ENCODE measurements around the gene PIAS1.
"Not testable (repeated sequence)": the region's sequence is repeated elsewhere in the genome, so short reads cannot be mapped to it uniquely, and the experiment has no call there.

Gene PIAS1

GRCh38 chr15:68207176-68207935 lies 153.2 kb downstream of the PIAS1 start:
- no peaks in the 10 kb centered on the region for H3K27me3 ChIP-seq (ENCODE audit: insufficient read depth, low read length)
- H3K9me3 ChIP-seq (ENCODE audit: insufficient read depth, low read depth, low read length): no peaks in the 10 kb centered on the region
- no peak overlapping the region for H3K9ac ChIP-seq (ENCODE audit: low read depth, low read length)
- no peak overlapping the region for H3K4me3 ChIP-seq (ENCODE audit: low read length)
- peaks cover 16% of the 10 kb centered on the region for H3K4me1 ChIP-seq (ENCODE audit: insufficient read depth, low read length)
- H3K27ac ChIP-seq (ENCODE audit: low read length): no peak overlapping the region
- peaks cover 9% of the 10 kb centered on the region; the same call in 1 of the 2 replicates for H3K36me3 ChIP-seq (ENCODE audit: insufficient read depth, low read depth, low read length)

- Histone ChIP-seq H3K36me3 (ENCODE audit: insufficient read depth, low read depth, low read length) (peaks cover 9% of the 10 kb centered on the region; the same call in 1 of the 2 replicates), H3K9me3 (ENCODE audit: insufficient read depth, low read depth, low read length) (no peaks in the 10 kb centered on the region), H3K4me3 (ENCODE audit: low read length) (no peak overlapping the region), H3K27me3 (ENCODE audit: insufficient read depth, low read length) (no peaks in the 10 kb centered on the region), H3K9ac (ENCODE audit: low read depth, low read length) (no peak overlapping the region), H3K27ac (ENCODE audit: low read length) (no peak overlapping the region), H3K4me1 (ENCODE audit: insufficient read depth, low read length) (peaks cover 16% of the 10 kb centered on the region)
Observed at GRCh38 chr15:68208136-68208535, 154.0 kb downstream of the PIAS1 start.

GRCh38 chr15:68208636-68209240 lies 154.6 kb downstream of the PIAS1 start:
- Histone ChIP-seq H3K27me3 (ENCODE audit: insufficient read depth, low read length) (no peaks in the 10 kb centered on the region), H3K4me3 (ENCODE audit: low read length) (no peak overlapping the region), H3K4me1 (ENCODE audit: insufficient read depth, low read length) (peaks cover 16% of the 10 kb centered on the region), H3K36me3 (ENCODE audit: insufficient read depth, low read depth, low read length) (peaks cover 9% of the 10 kb centered on the region; the same call in 1 of the 2 replicates), H3K27ac (ENCODE audit: low read length) (no peak overlapping the region), H3K9me3 (ENCODE audit: insufficient read depth, low read depth, low read length) (no peaks in the 10 kb centered on the region), H3K9ac (ENCODE audit: low read depth, low read length) (no peak overlapping the region)

GRCh38 chr15:68209272-68209671 lies 155.2 kb downstream of the PIAS1 start:
- no peak overlapping the region for H3K27ac ChIP-seq (ENCODE audit: low read length)
- no peaks in the 10 kb centered on the region for H3K27me3 ChIP-seq (ENCODE audit: insufficient read depth, low read length)
- peaks cover 16% of the 10 kb centered on the region for H3K4me1 ChIP-seq (ENCODE audit: insufficient read depth, low read length)
- no peak overlapping the region for H3K9ac ChIP-seq (ENCODE audit: low read depth, low read length)
- H3K9me3 ChIP-seq (ENCODE audit: insufficient read depth, low read depth, low read length): no peaks in the 10 kb centered on the region
- H3K4me3 ChIP-seq (ENCODE audit: low read length): no peak overlapping the region
- H3K36me3 ChIP-seq (ENCODE audit: insufficient read depth, low read depth, low read length): peaks cover 9% of the 10 kb centered on the region; the same call in 1 of the 2 replicates

- Histone ChIP-seq H3K27me3 (ENCODE audit: insufficient read depth, low read length) (no peaks in the 10 kb centered on the region), H3K9ac (ENCODE audit: low read depth, low read length) (no peak overlapping the region; the same call in 1 of the 2 replicates), H3K4me1 (ENCODE audit: insufficient read depth, low read length) (peaks cover 16% of the 10 kb centered on the region), H3K27ac (ENCODE audit: low read length) (no peak overlapping the region), H3K36me3 (ENCODE audit: insufficient read depth, low read depth, low read length) (peaks cover 9% of the 10 kb centered on the region; the same call in 1 of the 2 replicates), H3K4me3 (ENCODE audit: low read length) (no peak overlapping the region), H3K9me3 (ENCODE audit: insufficient read depth, low read depth, low read length) (no peaks in the 10 kb centered on the region)
Observed at GRCh38 chr15:68209735-68210408, 155.8 kb downstream of the PIAS1 start.

GRCh38 chr15:68210409-68210756 lies 156.3 kb downstream of the PIAS1 start:
- Histone ChIP-seq H3K27me3 (ENCODE audit: insufficient read depth, low read length) (no peaks in the 10 kb centered on the region), H3K4me3 (ENCODE audit: low read length) (no peak overlapping the region), H3K27ac (ENCODE audit: low read length) (no peak overlapping the region), H3K9ac (ENCODE audit: low read depth, low read length) (no peak overlapping the region; the same call in 1 of the 2 replicates), H3K9me3 (ENCODE audit: insufficient read depth, low read depth, low read length) (no peaks in the 10 kb centered on the region), H3K4me1 (ENCODE audit: insufficient read depth, low read length) (peaks cover 15% of the 10 kb centered on the region), H3K36me3 (ENCODE audit: insufficient read depth, low read depth, low read length) (peaks cover 9% of the 10 kb centered on the region; the same call in 1 of the 2 replicates)

- Histone ChIP-seq H3K4me3 (ENCODE audit: low read length) (no peak overlapping the region), H3K36me3 (ENCODE audit: insufficient read depth, low read depth, low read length) (peaks cover 11% of the 10 kb centered on the region; the same call in 1 of the 2 replicates), H3K27me3 (ENCODE audit: insufficient read depth, low read length) (no peaks in the 10 kb centered on the region), H3K9me3 (ENCODE audit: insufficient read depth, low read depth, low read length) (no peaks in the 10 kb centered on the region), H3K4me1 (ENCODE audit: insufficient read depth, low read length) (peaks cover 10% of the 10 kb centered on the region), H3K9ac (ENCODE audit: low read depth, low read length) (no peak overlapping the region; the same call in 1 of the 2 replicates), H3K27ac (ENCODE audit: low read length) (no peak overlapping the region)
Observed at GRCh38 chr15:68210821-68211655, 156.9 kb downstream of the PIAS1 start.

- Histone ChIP-seq H3K9me3 (ENCODE audit: insufficient read depth, low read depth, low read length) (no peaks in the 10 kb centered on the region), H3K36me3 (ENCODE audit: insufficient read depth, low read depth, low read length) (peaks cover 19% of the 10 kb centered on the region; the same call in 1 of the 2 replicates), H3K4me3 (ENCODE audit: low read length) (no peak overlapping the region), H3K27ac (ENCODE audit: low read length) (no peak overlapping the region), H3K27me3 (ENCODE audit: insufficient read depth, low read length) (no peaks in the 10 kb centered on the region), H3K9ac (ENCODE audit: low read depth, low read length) (no peak overlapping the region), H3K4me1 (ENCODE audit: insufficient read depth, low read length) (peaks cover 3% of the 10 kb centered on the region; the same call in 1 of the 2 replicates)
Observed at GRCh38 chr15:68211656-68212320, 157.7 kb downstream of the PIAS1 start.

GRCh38 chr15:68213491-68213845 lies 159.4 kb downstream of the PIAS1 start:
- not testable (repeated sequence) for H3K27ac ChIP-seq (ENCODE audit: low read length); H3K27me3 ChIP-seq (ENCODE audit: insufficient read depth, low read length); H3K9me3 ChIP-seq (ENCODE audit: insufficient read depth, low read depth, low read length); H3K4me1 ChIP-seq (ENCODE audit: insufficient read depth, low read length); H3K4me3 ChIP-seq (ENCODE audit: low read length); H3K9ac ChIP-seq (ENCODE audit: low read depth, low read length)
- peaks cover 31% of the 10 kb centered on the region for H3K36me3 ChIP-seq (ENCODE audit: insufficient read depth, low read depth, low read length)

GRCh38 chr15:68213991-68214837 lies 160.1 kb downstream of the PIAS1 start:
- H3K9me3 ChIP-seq (ENCODE audit: insufficient read depth, low read depth, low read length): no peaks in the 10 kb centered on the region
- H3K27ac ChIP-seq (ENCODE audit: low read length): no peak overlapping the region
- peaks cover 38% of the 10 kb centered on the region for H3K36me3 ChIP-seq (ENCODE audit: insufficient read depth, low read depth, low read length)
- peaks cover 3% of the 10 kb centered on the region; the same call in 1 of the 2 replicates for H3K4me1 ChIP-seq (ENCODE audit: insufficient read depth, low read length)
- H3K4me3 ChIP-seq (ENCODE audit: low read length): no peak overlapping the region
- no peak overlapping the region for H3K9ac ChIP-seq (ENCODE audit: low read depth, low read length)
- no peaks in the 10 kb centered on the region for H3K27me3 ChIP-seq (ENCODE audit: insufficient read depth, low read length)
